ENCODE measurements around the gene PAX3.

- TF ChIP-seq CTCF (IDR thresholded peaks at IDR 0.05) (no peak), POLR2AphosphoS5 (IDR thresholded peaks at IDR 0.05) (no peak), EP300 (IDR thresholded peaks at IDR 0.05) (no peak), POLR2A (IDR thresholded peaks at IDR 0.05) (no peak)
Observed at GRCh38 chr2:222295368-222296062, 3.3 kb downstream of the PAX3 start.

Measured in upper lobe of left lung (tissue), 4 donors.